Right renal pelvis (tissue), 4 donors: ENCODE data around the gene SKIL. TPM values are rescaled to one million over a fixed set of nuclear protein-coding genes. Genes with fewer than 3 reads are reported as not detected.

Source experiments
- DNase-seq, 4 donors: peaks; one replicate each; pipeline ENCODE4 v3.0.0-alpha.2; 2013; ENCODE audit warnings: low read depth in 4 of 4, low spot score in 3 of 4, missing footprints in 1 of 4
- polyA plus RNA-seq, 4 donors: library from polyadenylated mRNA; unstranded; fragments of 120-200 nt; gene quantifications; one replicate each; pipeline ENCODE4 v1.2.1, GENCODE V29; 2013; ENCODE audit not compliant: insufficient read length in 4 of 4

The SKIL gene
- polyA plus RNA-seq, 4 donors: 39.4 to 45.7 (median 45.1) TPM

- DNase-seq: no peak
These were observed 29.0 kb downstream of the SKIL start for GRCh38 chr3:170386468-170386867.

GRCh38 chr3:170387950-170388349 is 30.4 kb downstream of the SKIL start:
- no peak for DNase-seq

DNA sequence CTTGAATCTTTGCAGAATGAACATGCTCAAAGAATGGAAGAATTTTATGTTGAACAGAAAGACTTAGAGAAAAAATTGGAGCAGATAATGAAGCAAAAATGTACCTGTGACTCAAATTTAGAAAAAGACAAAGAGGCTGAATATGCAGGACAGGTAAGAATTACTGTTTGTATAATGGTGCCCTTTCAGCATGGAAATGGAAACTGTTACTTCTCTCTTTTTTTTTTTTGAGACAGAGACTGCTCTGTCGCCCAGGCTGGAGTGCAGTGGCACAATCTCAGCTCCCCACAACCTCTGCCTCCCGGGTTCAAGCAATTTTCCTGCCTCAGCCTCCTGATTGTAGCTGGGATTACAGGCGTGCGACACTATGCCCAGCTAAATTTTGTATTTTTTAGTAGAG is 33.6 kb downstream of the SKIL start:
- DNase-seq: no peak

DNA sequence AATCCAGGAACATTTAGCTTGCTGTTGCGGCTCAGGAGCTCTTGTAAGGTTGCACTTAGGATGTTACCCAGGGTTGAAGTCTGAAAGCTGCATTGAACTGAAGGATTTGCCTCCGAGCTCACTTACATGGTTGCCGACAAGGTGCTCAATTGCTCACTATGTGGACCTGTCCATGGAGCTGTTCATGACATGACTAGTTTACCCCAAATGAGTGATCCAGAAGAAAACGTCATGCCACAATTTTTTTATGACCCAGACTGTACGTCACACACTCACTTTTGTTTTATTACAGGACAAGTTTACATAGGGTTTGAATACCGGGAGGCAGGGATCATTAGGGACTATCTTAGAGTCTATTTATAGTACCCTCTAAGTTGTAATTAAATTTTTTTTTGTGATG is 40.2 kb downstream of the SKIL start:
- DNase-seq: no peak

DNA sequence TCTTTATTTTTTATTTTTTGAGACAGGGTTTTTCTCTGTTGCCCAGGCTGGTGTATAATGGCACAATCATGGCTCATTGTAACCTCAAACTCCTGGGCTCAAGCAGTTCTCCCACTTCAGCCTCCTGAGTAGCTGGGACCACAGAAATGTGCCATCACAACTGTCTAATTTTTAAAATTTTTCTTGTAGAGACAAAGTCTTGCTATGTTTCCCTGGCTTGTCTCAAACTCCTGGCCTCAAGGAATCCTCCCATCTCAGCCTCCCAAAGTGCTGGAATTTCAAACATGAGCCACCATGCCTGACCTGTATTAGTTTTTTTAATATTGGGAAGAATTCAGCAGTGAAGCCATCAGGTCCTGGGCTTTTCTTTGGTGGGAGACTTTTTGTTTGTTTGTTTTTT is 47.6 kb downstream of the SKIL start:
- no peak for DNase-seq

DNA sequence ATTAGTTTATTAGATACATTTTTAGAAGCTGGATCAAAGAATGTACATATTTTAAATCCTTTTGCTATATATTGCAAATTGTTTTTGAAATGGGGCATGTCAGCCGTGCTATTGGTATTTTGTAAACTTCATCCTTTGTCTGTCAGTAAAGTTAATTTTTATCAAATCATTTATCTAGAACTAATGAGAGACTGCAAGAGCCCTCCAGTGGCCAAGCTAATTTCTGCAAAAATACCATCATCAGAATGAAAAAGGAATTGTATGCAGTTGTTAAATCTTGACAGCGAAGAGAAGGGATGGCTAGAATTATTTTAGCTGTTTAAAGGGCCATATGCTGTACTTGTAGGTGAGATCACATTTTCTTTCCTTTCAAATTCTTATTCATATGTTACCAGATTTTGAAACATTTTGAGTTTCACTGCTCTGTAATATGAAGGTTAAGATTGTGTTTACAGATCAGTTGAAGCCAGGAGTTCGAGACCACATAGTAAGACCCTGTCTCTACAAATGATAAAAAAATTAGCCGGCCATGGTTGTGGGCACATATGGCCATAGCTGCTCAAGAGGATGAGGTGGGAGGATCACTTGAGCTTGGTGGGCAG is 53.0 kb downstream of the SKIL start:
- no peak for DNase-seq

DNA sequence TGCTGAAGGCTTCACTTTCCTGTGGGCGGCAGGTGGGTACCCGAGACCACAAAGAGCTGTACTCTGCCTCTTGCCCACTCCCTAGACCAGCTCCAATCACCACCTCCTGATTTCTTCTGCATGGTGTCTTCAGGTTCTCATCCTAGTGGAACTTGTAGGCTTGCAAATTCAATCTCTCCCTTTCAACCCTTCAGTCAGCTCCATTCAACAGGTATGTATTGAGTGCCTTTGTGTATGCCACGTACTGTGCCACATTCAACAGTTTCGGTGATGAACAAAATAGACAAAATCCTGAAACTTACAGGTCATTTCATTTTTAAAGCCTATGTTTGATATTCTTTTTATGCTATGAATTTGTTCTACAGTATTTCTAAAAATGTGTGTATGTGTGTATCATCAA is 55.8 kb downstream of the SKIL start:
- no peak for DNase-seq

GRCh38 chr3:170414202-170414663 is 56.7 kb downstream of the SKIL start:
- peak in 1 of 4 donors; percentile 65 for DNase-seq

DNA sequence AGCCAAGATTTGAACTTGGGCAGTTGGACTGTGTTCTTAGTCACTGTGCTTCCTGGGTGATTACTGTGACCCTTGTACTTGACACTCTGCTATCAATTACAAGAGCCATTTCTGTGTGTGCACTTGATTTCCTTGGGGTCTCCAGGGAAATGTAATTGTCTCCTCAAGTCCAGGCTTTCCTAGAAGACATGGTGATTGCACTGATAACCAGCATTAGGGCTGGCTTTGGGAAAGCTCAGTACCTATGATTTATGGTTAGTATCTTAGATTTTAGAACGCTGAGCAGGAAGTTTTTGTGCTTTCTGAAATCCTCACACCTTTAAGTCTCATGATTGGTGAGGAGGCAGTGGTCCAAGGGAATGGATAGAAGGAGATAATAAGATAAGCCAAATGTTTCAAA is 59.6 kb downstream of the SKIL start:
- DNase-seq: no peak

GRCh38 chr3:170418422-170419398 is 61.2 kb downstream of the SKIL start, which contains the start of gene CLDN11:
TSS of gene CLDN11 (plus strand) at chr3:170418868. CDS start at chr3:170419067, 199 bp downstream.
- DNase-seq: peak in 1 of 4 donors; percentile 67

GRCh38 chr3:170419557-170420087 is 62.1 kb downstream of the SKIL start:
- DNase-seq: no peak

DNA sequence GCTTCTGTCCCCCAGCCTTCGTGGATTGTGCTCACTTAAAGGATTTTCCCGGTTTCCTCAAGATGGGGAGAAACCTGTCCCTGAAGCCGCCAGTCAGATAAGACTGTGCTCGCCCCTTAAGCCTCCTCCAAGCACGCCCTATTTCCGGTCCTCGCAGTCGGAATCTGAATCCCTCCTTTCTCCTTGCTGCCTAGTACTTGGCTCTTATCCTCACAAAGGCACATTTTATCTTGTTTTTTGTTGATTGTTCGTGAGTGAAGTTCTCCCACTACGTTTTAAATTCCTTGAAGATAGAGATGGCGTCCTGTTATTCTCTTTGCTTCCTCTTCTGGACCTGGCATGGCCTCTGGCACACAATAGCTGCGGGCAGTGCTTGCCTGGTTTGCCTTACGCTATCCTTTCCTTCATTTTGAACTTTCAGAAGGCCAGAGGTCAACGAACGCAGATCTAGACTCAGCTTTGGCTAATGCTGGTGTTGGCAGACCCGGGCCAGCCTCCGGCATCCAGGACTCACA is 62.8 kb downstream of the SKIL start:
- DNase-seq: no peak

DNA sequence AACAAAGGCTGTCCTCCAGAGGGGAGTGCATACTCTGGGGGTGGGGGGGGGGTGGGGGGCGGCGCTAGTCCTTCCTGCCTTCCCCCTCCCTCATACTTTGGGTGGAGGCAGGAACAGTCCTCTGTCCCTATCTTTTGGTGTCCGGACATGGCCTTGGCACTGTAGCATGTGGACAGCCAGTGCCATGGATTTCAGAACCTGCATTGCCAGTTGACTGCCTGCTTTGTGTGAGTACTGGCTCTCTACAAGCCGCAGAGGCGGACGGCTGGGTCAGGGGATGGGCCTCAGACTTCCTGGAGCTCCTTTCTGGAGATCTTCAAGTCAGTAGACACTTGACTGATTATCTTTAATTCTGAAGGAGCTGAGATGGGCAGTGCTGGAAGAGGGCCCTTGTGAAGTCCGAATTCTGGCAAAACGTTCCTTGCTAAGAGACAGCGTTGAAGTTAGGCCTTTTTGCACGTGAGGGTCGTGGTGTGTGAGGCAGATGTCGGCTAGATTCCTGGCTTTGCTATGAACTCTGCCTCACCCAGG is 63.7 kb downstream of the SKIL start:
- no peak for DNase-seq

DNA sequence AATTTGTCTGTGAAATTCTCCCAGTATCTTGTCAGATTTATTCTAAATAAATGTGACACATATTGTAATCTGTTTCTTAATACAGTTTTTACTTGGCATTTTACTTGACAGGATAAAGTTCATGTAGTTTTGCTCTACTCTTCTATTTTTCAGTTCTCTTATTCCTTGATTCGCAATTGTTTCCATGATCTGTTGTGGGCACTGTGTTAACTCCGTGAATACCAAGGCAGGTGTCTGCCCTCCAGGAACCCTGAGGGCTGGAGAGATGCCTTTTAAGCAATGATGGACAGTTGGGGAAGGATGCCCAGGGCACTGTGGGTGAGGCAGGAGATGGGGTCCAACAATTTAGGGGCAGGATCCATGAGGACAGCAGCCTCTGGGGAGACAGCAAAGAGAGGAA is 64.2 kb downstream of the SKIL start:
- DNase-seq: no peak

DNA sequence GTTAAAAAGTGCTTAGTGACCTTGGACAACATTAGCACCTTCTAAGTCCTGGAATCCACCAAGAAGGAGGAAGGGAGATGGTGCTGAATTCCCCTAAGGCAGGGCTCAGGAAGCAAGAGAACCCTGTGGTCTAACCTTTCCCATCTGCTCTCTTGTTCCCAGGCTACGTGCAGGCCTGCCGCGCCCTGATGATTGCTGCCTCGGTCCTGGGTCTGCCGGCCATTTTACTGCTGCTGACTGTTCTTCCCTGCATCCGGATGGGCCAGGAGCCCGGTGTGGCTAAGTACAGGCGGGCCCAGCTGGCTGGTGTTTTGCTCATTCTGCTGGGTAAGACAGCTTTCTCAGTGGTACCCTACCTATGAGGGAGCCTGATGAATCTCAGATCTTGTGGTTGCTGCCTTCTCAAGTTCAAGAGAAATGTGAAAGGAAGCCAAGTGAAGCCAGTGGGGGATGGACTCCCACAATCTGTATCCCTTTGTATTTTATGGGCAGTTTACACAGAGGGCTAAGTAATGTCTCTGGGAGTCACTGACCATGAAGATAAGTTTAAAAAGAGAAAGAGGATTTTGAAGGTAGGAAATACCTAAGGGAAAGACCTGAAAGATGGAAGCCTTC is 65.6 kb downstream of the SKIL start:
- no peak for DNase-seq

DNA sequence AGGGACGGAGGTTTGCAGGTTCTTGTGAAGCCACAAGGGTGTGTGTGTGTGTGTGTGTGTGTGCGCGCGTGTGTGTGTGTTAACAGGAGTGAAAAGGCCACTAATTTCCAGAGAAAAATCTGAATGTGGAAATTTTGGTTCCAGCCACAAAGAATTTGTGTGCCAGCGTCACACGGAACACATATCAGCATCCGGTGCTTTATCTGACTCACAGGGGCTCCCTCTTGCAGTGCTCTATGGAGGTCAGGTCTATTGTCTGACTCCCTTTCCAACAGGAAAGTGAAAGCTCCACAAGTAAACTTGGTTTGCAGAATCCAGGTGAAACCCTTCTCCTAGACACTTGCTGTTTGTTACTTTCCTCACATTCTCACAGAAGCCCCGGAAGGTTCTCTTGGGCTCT is 67.4 kb downstream of the SKIL start:
- no peak for DNase-seq

GRCh38 chr3:170425491-170426239 is 68.2 kb downstream of the SKIL start:
- no peak for DNase-seq

DNA sequence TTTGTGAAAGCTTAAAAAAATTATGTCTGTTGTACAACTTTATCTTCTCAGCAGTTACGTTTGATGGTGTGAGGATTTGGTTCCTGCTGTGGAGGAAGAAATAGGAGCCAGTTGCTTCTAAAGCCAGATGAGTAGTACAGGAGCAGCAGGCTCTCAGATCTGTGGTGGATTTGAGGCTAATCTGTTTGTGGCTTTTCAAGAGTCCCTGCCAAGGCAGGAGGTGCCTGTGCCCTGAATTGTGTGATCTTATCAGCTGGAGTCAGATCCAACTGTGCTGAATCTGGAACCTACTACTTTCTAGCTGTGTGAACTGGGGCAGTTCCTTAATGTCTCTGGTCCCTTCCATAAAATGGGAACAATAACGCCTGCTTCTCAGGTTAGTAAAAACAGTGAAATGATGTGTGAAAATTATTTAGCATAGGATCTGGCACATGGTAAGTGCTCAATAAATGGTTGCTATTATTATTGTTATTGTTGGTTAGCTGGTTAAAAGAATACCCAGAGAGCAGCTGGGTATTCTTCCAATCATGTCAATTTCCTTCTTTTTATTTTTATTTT is 68.8 kb downstream of the SKIL start:
- DNase-seq: no peak

DNA sequence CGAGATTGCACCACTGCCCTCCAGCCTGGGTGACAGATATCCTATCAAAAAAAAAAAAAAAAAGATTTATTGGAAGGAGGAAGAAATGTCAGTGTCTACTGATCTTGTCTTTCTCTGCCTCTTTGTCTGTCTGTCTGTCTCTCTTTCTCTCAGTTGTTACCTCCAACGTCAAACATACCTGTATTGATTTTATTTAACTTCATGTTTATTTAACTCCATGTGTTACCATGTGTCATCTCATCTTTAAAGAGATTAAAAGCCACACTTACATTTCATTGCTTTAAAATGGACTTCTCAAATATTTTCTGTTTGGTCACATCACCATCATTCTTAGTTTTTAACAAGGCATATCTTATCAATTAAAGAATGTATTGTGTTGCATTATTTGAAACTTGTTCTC is 70.6 kb downstream of the SKIL start:
- DNase-seq: no peak

- DNase-seq: no peak
These were observed 71.5 kb downstream of the SKIL start for GRCh38 chr3:170429050-170429449.
